Measurements from ENCODE around the gene TMEM263. TPM values are rescaled to one million over a fixed set of nuclear protein-coding genes. Genes with fewer than 3 reads are reported as not detected.
"Not testable (repeated sequence)": the region's sequence is repeated elsewhere in the genome, so short reads cannot be mapped to it uniquely, and the experiment has no call there.

TMEM263 gene
- polyA plus RNA-seq, 1 experiment, result 52.3 TPM

GRCh38 chr12:106917503-106917902 is 38.2 kb upstream of the TMEM263 start:
- no peaks in the 10 kb centered on the region for H3K36me3 ChIP-seq (ENCODE audit: control insufficient read depth, insufficient read depth, low read length)
- no peak for TF ChIP-seq CTCF (IDR thresholded peaks at IDR 0.05; ENCODE audit: insufficient read depth, low read depth, low read length)
- H3K27me3 ChIP-seq (ENCODE audit: control insufficient read depth, insufficient read depth, low read length), result peaks cover 2% of the 10 kb centered on the region; the same call in 1 of the 2 replicates
- ChIA-PET POLR2A (no interaction called here), CTCF (no interaction called here)
- no peak for DNase-seq (ENCODE audit: low read depth)
- H3K4me3 ChIP-seq (ENCODE audit: low read depth, low read length), result no peak overlapping the region

GRCh38 chr12:106918746-106919145 is 37.0 kb upstream of the TMEM263 start:
- peak; percentile 48 for TF ChIP-seq CTCF (IDR thresholded peaks at IDR 0.05; ENCODE audit: insufficient read depth, low read depth, low read length)
- no peak for DNase-seq (ENCODE audit: low read depth)
- ChIA-PET POLR2A (no interaction called here), CTCF (interaction anchor here (0.6 to 2.8 kb wide), 13 partner anchors 9 to 691 kb away, joined by 3 to 17 read pairs (median 3); partner anchors contain the start of gene POLR3B)
- Histone ChIP-seq H3K36me3 (ENCODE audit: control insufficient read depth, insufficient read depth, low read length) (no peaks in the 10 kb centered on the region), H3K4me3 (ENCODE audit: low read depth, low read length) (no peak overlapping the region), H3K27me3 (ENCODE audit: control insufficient read depth, insufficient read depth, low read length) (peaks cover 2% of the 10 kb centered on the region; the same call in 1 of the 2 replicates)

- Histone ChIP-seq H3K27me3 (ENCODE audit: control insufficient read depth, insufficient read depth, low read length) (peaks cover 2% of the 10 kb centered on the region; the same call in 1 of the 2 replicates), H3K4me3 (ENCODE audit: low read depth, low read length) (no peak overlapping the region), H3K36me3 (ENCODE audit: control insufficient read depth, insufficient read depth, low read length) (no peaks in the 10 kb centered on the region)
- TF ChIP-seq CTCF (IDR thresholded peaks at IDR 0.05; ENCODE audit: insufficient read depth, low read depth, low read length), result peak; percentile 64
- no peak for DNase-seq (ENCODE audit: low read depth)
- CTCF ChIA-PET, result interaction anchor here (0.6 to 2.8 kb wide), 18 partner anchors 10 to 693 kb away, joined by 3 to 17 read pairs (median 5); partner anchors contain the start of gene POLR3B
- POLR2A ChIA-PET, result no interaction called here
These were observed 35.7 kb upstream of the TMEM263 start for GRCh38 chr12:106919910-106920544.

GRCh38 chr12:106921976-106922375 is 33.7 kb upstream of the TMEM263 start:
- POLR2A ChIA-PET; DNase-seq (ENCODE audit: low read depth); H3K4me3 ChIP-seq (ENCODE audit: low read depth, low read length); H3K27me3 ChIP-seq (ENCODE audit: control insufficient read depth, insufficient read depth, low read length); H3K36me3 ChIP-seq (ENCODE audit: control insufficient read depth, insufficient read depth, low read length): not testable (repeated sequence)
- CTCF ChIA-PET, result interaction anchor here (0.6 to 1.7 kb wide), 3 partner anchors 53 to 537 kb away, joined by 3 to 8 read pairs (median 3); no protein-coding TSS in a partner anchor

GRCh38 chr12:106923594-106923993 is 32.1 kb upstream of the TMEM263 start:
- H3K27me3 ChIP-seq (ENCODE audit: control insufficient read depth, insufficient read depth, low read length); CTCF ChIA-PET; POLR2A ChIA-PET; DNase-seq (ENCODE audit: low read depth); H3K36me3 ChIP-seq (ENCODE audit: control insufficient read depth, insufficient read depth, low read length); H3K4me3 ChIP-seq (ENCODE audit: low read depth, low read length): not testable (repeated sequence)

- no peak for DNase-seq (ENCODE audit: low read depth)
- CTCF ChIA-PET, result interaction anchor here (0.6 kb wide), 1 partner anchor 227 kb away, joined by 3 read pairs; no protein-coding TSS in a partner anchor
- Histone ChIP-seq H3K27me3 (ENCODE audit: control insufficient read depth, insufficient read depth, low read length) (no peaks in the 10 kb centered on the region; the same call in 1 of the 2 replicates), H3K36me3 (ENCODE audit: control insufficient read depth, insufficient read depth, low read length) (no peaks in the 10 kb centered on the region), H3K4me3 (ENCODE audit: low read depth, low read length) (no peak overlapping the region)
- no peak for TF ChIP-seq CTCF (IDR thresholded peaks at IDR 0.05; ENCODE audit: insufficient read depth, low read depth, low read length)
- POLR2A ChIA-PET, result no interaction called here
These were observed 31.3 kb upstream of the TMEM263 start for GRCh38 chr12:106924268-106924861.

Measured in BJ (cell line).